Activated CD4-positive, alpha-beta T cell treated with anti-CD3 and anti-CD28 coated beads, Interleukin-2, Interleukin-4, amounts not matched to agents 100 ng/mL and 50 ng/mL, durations not matched to agents 16 hours and 8 hours (primary cell): ENCODE data around the gene NT5C.
A peak's percentile ranks its signal among the peaks of the same experiment; 100 is the strongest.
"Not testable (repeated sequence)": the region's sequence is repeated elsewhere in the genome, so short reads cannot be mapped to it uniquely, and the experiment has no call there.

Experiments used
- DNase-seq: peaks from one replicate; pipeline ENCODE4 v3.0.0-alpha.2; 2020; ENCODE audit warnings: low spot score

The NT5C gene

DNA sequence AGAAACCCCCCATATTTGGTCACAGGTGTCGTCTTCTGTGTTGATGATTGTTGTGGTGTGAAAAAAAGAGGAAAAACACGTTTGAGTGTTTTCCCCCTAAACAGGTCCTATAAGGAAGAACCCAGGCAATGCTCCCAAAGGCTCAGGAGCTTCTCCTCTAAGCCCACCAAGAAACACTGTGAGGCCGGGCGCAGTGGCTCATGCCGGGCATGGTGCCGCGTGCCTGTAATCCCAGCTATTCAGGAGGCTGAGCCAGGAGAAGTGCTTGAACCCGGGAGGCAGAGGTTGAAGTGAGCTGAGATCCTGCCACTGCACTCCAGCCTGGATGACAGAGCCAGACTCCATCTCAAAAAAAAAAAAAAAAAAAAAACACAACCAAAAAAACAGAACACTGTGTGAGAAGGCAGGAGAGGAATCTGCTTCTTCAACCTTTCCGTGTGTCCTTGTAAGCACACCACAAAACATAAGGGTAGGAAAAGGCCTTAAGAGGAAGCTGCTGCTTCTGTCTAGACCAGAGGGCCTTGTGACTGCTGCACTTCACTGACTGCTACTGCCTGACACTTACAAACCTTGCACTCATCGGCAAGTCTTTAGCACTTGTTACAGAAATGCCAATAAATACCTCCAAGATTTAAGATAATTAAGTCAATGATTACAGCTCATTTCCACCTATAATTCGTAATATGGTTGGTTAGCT lies 13.4 kb upstream of the NT5C start:
- no peak for DNase-seq

DNA sequence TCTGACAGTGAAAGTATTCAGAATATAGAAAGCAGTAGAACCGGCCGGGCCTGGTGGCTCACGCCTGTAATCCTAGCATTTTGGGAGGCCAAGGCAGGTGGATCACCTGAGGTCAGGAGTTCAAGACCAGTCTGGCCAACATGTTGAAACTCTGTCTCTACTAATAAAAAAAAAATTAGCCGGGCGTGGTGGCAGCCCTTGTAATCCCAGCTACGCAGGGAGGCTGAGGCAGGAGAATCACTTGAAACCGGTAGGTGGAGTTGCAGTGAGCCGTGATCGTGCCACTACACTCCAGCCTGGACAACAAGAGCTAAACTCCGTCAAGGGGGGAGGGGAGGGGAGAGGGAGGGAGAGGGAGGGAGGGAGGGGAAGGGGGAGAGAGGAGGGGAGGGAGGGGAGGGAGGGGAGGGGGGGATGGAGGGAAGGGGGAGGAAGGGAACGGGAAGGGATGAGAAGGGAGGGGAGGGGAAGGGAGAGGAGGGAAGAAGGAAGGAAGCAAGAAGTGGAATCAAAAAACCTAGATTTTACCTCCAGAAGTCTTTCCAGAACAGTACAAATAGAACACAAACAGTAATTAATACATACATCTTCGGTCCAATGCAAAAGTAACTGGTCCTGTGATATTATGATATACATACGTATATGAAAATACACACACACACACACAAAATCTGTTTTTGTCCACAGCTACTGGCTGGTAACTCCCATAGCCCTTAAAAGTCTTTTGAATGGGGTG lies 10.9 kb upstream of the NT5C start:
- no peak for DNase-seq

DNA sequence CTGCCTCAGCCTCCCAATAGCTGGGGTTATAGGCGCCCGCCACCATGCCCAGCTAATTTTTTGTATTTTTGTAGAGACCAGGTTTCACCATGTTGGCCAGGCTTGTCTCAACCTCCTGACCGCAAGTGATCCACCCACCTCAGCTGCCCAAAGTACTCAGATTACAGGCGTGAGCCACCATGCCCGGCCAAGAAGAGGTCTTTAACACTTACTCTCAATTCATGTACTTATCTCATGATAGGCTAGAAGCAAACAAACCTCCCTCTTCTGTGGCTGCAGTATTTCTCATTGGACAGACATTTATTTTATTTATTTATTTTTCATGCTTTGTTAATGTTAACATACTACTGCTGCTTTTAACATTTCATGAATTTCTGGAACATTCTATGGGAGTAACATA lies 7.0 kb upstream of the NT5C start:
- no peak for DNase-seq

DNA sequence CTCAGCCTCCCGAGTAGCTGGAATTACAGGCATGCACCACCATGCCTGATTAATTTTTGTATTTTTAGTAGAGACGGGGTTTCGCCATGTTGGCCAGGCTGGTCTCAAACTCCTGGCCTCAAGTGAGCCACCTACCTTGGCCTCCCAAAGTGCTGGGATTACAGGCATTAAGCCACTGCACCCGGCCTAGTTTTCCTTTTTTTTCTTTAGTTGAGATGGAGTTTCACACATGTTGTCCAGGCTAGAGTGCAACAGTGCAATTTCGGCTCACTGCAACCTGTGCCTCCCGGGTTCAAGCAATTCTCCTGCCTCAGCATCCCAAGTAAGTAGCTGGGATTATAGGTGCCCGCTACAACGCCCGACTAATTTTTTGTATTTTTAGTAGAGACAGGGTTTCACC lies 6.2 kb upstream of the NT5C start:
- DNase-seq = not testable (repeated sequence)

DNA sequence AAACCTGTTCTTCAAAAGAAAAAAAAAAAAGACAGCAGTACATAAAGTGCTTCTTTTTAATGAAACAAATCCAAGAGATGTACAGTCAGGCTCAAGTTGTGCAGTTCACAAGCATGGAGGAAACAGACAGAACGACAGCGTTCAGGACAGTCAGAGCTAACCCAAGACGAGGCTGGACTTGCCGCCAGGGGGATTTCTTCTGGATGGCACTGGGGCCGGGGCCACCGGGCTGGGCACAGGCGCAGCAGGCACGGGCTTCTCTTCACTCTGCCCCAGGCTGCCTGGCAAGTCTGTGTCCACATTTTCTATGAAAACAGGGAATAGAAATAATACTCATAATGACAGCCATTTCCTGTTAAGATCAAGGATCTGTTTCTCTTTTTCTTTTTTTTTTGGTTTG lies 4.4 kb upstream of the NT5C start:
- no peak for DNase-seq

DNA sequence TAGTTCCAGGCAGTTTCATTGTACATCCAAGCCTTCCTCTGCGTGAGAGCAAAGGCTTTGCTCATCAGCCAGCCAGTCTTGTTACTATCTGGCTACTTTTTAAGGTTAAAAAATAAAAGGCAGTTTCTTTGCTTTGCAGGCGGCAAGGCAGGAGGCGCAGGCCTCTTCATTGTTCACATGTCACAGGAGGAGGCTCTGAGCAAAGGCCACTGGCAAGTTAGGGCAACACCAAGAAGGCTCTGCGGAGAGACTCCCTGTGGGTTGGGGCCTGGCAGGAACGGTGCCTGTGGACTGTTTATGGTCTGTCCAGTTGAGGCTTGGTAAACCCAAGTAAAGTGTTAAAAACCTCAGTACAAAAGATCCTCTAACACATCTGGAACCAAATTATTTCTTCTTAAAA lies 3.9 kb upstream of the NT5C start:
- DNase-seq = no peak

DNA sequence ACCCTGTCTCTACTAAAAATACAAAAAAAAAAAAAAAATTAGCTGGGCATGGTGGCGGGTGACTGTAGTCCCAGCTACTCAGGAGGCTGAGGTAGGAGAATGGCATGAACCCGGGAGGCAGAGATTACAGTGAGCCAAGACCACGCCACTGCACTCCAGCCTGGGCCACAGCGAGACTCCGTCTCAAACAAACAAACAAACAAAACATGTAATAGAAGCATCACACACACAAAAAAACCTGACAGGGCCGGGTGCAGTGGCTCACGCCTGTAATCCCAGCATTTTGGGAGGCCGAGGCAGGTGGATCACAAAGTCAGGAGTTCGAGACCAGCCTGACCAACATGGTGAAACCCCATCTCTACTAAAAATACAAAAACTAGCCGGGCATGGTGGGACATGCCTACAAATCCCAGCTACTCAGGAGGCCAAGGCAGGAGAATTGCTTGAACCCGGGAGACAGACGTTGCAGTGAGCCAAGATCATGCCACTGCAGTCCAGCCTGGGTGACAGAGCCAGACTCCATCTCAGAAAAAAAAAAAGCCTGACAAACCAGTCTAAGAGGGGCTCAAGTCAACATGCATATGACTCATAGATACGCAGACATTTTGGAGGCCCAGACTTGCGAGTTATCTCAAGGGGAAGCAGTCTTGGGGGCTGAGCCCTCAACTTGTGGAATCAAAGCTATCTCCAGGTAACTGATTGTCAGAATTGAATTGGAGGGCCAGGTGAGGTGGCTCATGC lies 2.2 kb upstream of the NT5C start:
- DNase-seq = not testable (repeated sequence)

DNA sequence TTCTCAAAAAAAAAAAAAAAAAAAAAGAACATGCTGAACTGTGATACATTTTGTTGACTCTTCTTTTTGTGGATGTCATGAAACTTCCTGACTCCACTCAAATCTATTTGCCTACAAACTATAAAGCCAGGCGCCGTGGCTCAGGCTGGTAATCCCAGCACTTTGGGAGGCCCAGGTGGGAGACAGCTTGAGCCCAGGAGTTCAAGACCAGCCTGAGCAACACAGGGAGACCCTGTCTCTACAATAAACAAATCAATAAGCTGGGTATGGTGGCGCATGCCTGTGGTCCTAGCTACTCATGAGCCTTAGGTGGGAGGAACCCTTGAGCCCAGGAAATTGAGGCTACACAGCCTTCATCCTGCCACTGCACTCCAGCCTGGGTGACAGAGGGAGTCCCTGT lies 1.5 kb upstream of the NT5C start:
- no peak for DNase-seq

DNA sequence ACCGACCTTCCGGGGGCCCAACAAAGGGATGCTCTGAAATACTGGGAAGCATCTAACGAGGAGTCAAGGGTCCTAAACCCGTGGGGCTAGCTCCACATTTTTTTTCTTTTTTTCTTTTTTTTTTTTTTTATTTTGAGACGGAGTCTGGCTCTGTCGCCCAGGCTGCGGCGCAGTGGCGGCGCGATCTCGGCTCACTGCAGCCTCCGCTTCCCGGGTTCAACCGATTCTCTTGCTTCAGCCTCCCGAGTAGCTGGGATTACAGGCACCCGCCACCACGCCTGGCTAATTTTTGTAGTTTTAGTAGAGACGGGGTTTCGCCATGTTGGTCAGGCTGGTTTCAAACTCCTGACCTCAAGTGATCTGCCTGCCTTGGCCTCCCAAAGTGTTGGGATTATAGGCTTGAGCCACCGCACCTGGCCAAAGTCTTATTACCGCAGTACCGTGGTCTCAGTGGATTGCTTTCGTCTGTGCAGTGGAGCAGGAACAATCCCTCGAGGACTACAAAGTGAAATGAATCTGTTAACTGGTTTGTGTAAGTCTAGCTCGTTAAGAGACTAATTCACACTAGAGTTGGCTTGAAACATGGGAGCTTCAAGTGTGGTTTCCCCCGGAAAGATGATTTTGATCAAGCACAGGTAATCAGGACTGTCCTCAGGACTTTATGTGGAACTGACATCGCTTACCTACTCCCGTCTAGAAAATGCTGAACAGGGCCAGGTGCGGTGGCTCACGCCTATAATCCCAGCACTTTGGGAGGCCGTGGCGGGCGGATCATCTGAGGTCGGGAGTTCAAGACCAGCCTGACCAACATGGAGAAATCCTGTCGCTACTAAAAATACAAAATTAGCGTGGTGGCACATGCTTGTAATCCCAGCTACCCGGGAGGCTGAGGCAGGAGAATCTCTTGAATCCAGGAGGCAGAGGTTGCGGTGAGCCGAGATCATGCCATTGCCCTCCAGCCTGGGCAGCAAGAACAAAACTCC lies 767 bp upstream of the NT5C start:
- not testable (repeated sequence) for DNase-seq

DNA sequence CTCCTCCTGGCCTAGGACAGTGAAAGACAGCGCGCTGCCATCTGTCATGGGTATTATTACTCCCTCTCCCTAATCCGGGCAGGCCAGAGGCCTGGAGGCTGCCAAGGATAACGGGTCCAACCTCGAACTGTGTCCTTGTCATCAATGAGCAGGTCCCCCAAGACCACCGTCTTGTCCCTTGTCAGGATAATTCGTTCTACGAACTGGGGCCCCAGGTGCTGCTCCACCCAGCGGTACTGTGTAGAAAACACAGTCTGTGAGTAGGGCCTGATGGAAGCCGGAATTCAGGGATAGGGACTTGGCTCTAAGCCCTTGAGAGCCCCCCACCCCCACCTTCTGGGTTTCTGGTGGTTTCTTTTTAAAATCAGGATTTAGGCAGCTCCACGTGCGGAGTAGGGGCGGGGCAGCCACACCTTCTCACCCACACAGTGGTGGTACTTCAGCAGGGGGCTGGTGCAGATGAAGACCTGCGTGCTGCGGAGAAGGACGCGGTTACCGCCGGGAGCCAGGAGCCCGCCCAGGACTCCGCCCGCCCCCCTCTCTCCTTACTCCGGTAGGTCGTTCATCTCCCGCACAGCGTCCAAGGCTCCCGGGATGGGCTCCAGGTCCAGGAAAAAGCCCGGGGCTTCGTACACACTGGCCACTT lies 787 bp downstream of the NT5C start:
- DNase-seq = peak; percentile 58

DNA sequence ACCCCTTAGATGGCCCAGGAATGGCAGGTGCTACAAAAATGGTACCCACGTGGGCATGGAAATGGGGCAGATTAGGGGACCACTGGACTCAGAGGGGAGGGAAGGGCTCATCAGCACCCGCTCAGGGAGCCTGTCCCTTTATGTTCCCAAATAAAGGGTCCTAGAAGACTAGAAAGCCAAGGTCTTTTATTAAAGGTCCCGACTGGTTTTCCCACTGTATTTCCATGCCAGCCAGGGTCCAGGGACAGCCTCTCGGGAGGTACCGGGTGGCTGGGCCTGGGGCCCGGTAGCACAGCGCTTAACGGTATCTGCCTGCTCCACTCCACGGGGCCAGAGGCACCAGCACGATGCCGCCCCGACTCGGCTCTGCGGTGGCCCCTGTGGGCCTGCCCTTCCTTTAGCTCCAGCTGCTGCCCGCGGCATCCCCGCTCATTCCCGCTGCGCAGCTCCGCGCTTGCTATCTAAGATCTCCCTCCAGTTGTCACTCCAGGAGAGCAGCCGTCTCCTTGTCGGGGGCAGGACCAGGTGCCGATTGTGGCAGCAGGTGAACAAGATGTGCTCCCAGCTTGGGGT lies 1.4 kb downstream of the NT5C start:
- DNase-seq = no peak

DNA sequence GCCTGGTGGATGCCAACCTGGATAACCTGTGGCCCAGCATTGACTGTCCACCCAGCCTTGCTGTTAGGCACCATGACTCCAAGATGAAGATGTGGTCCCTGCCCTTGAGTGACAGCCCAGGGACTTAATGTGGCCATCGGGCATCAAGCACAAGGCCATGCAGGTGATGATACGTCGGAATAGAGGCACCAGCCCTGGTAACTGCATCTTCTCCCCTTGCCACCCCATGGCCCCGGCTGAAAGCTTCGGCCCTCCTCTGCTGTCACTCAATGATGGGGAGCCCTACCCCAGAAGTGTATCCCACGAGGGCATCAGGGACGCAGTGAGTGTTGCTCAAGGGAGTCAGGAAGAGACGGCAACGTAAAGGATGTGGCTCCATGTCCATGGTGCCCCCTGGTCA lies 2.0 kb downstream of the NT5C start:
- no peak for DNase-seq

DNA sequence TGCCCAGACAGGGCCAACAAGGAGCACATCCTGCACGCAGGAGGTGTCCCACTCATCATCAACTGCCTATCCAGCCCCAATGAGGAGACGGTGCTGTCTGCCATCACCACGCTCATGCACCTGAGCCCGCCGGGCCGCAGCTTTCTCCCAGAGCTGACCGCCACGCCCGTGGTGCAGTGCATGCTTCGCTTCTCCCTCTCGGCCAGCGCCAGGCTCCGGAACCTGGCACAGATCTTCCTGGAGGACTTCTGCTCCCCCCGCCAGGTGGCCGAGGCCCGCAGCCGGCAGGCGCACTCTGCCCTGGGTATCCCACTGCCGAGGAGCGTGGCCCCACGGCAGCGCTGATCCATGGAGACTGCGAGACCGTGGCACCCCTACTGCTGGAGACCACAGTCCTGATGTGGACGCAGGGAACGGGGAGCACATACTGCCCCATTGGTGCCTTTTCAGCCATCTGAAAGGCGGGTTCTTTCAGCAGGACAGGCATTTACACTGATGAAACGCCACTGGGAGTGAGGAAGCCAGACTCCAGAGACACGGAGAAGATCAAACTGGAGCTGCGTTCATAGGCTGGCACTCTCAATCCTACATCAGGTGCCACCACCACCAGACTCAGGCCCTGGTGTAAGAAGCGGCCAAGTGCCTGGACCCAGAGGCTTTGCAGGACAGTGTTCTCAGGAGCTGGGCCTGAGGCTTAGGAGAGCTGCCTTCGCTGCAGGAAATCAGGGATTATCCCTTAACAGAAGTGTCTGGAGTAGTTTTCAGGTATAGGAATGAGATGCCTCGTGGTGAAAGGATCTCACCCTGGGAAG lies 2.6 kb downstream of the NT5C start:
- DNase-seq = no peak

DNA sequence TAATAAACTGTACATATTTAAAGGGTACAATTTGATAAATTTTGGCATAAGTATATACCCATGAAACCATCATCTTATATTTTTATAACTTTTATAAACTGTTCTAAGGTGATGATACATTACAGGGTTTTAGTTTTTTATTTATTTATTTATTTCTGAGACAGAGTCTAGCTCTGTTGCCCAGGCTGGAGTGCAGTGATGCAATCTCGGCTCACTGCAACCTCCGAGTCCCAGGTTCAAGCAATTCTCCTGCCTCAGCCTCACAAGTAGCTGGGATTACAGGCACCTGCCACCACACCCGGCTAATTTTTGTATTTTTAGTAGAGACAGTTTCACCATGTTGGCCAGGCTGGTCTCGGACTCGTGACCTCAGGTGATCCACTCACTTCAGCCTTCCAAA lies 3.6 kb downstream of the NT5C start:
- not testable (repeated sequence) for DNase-seq

DNA sequence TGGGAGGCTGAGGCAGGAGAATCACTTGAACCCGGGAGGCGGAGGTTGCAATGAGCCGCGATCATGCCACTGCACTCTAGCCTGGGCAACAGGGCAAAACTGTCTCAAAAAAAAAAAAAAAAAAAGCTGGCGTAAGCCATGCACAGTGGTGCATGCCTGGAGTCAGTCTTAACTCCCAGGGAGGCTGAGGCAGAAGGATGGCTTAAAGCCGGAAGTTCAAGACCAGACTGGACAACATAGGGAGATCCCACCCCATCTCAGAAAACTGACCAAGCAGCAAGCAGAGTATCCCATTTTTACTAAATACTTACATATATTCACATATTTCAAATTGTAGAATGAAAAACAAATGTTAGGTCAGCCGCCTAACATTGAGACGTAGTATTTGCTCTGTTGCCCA lies 4.6 kb downstream of the NT5C start:
- DNase-seq = no peak

DNA sequence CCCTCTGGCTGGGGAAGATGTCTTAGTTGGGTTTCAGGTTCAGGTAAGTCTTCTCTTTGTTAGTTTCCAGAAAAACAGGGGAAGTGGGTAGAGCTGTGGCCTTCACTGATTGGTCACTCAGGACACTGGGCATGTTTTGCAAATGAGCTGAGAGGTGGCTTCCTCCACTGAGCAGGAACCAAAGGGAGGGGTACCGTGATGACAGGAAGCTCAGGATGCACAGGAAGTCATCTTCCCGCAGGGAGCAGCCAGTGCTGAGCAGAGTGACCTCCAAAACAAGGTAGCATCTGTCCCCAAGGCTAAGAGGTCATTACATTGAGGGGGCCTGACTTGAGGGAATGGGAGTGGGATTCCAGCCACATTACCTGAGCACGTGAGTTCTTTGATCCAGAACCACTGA lies 5.6 kb downstream of the NT5C start:
- no peak for DNase-seq

DNA sequence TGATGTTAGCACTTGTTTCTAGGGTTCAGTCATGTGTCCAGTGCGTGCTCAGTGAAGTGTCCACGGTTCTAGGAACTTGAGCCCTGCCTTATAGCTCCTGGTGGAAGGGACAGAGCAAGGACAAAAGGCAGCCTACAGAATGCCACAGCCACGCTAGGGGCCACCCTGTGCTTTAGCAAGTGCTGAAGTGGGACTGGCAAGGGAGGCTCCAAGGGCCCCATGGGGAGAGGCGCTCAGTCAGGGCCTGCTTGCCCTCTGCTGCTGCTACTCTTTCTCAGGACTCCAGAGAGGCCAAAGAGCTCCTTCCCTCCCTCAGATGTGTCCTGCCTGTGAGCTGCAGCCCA lies 6.8 kb downstream of the NT5C start:
- DNase-seq = no peak

DNA sequence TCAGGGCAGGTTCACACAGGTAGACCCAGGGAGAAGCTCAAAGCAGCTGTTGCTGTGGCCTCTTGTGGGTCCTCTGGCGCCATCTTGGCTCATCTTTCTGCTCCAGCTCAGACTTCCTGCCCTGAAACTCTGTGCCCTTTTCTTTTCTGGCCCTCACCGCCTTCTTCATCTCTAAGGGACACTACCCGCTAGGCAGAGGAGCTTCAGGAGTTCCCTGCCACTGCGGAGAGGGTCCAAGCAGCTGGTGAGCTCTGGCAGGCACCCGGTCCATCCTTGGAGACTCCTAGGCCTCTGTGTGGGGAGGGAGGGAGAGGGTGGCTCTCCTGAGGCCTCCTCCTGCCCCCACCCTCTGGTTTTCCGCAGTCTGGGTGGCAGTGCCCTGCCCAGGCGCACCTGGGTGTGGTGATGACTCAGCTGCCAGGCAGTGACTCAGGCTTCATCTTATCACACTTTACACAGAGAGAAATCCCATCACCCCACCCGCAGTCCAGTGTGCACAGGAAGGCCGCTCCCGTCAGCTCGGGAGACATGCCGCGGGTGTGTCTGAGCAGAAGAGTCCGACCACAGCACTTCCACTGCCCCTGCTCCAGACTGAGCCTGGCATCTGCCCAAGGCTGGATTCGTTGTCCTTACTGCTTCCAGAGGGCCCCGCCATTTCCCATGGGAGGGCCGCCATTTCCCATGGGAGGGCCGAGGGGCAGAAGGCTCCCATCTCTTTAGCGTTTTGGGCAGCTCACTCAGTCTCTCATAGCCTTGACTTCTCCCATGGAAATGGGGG lies 7.3 kb downstream of the NT5C start:
- peak; percentile 84 for DNase-seq

DNA sequence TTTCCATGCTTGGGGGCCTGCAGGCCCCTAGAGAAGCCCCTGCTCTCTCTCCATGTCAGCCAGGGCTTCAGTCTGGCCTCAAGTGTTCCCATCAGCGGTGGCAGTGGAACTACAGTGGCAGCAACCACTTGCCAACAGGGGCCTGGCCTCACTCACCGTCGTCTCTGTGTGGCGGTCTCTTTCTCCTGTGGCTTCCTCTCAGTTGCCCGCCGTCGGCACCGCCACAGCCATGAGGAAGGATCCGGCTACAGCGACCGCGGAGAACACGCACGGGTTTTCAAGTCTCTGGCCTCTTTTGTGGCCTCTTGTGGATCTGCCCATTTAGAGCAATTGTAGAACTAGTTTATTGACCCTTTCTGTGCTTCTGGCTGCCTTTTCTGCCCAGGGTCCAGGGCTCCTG lies 13.2 kb downstream of the NT5C start:
- no peak for DNase-seq

DNA sequence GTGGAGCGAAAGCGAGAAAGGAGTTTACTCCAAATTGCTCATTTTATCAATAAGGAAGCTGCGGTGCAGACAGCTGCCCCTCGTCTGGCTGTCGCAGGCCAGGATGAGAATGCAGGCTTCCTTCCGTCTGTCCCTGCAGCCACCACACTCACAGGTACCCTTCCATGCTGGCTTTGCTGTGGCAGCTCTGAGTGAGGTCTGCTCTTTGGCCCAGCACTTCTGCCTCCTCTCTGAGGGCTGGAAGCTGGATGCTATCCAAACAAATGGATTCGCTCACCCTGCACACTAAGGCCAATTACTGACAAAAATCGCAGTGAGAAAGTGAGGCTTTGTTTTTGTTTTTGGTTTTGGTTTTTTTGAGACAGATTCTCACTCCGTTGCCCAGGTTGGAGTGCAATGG lies 14.8 kb downstream of the NT5C start:
- no peak for DNase-seq
